ENCODE measurements around the gene SLMAP. TPM values are rescaled to one million over a fixed set of nuclear protein-coding genes. Genes with fewer than 3 reads are reported as not detected.

The SLMAP gene, protein sequence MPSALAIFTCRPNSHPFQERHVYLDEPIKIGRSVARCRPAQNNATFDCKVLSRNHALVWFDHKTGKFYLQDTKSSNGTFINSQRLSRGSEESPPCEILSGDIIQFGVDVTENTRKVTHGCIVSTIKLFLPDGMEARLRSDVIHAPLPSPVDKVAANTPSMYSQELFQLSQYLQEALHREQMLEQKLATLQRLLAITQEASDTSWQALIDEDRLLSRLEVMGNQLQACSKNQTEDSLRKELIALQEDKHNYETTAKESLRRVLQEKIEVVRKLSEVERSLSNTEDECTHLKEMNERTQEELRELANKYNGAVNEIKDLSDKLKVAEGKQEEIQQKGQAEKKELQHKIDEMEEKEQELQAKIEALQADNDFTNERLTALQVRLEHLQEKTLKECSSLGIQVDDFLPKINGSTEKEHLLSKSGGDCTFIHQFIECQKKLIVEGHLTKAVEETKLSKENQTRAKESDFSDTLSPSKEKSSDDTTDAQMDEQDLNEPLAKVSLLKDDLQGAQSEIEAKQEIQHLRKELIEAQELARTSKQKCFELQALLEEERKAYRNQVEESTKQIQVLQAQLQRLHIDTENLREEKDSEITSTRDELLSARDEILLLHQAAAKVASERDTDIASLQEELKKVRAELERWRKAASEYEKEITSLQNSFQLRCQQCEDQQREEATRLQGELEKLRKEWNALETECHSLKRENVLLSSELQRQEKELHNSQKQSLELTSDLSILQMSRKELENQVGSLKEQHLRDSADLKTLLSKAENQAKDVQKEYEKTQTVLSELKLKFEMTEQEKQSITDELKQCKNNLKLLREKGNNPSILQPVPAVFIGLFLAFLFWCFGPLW
- 24.6 TPM for polyA plus RNA-seq (2013, experiment 1 of 2)
- polyA plus RNA-seq (2013, experiment 2 of 2), result 25.1 TPM

DNA sequence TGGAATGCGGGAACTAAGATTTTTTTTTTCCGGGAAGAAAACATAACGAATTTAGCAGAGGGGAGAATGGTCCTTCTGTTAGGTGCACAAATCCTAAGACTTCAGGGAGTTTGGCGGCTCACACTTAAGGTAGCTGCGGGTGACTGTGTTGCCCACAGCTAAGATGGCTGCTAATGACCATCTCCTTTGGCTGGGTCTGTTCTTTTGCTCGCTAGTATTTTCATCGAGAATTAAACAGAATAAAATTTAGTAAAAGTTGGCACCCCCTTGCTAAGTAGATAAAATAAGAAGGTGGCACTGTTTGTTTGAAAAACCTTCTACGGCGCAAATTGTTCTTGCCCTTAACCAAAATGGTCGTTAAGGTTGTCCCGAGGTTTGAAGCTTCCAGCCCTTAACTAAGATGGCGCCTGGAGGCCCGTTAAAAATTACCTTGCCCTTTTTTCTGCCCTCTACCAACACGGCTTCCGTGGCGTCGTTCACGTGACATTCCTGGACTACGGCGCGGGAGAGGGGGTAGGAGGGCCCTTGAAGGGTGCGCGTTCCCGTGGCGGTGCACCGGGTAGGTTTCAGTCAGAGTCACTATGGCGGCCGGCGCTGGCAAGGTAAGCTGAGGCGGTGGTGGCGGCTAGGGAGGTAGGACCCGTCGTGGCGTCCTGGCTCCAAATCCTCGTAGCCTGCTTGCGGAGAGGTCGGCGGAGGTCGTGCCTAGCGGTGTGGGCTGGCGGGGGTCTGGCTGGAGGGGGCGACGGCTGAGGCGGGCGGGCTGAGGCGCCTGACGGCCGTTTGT lies at the start of gene SLMAP:
Gene SLMAP (plus strand): TSS at position 569 of the 787 bp plus-strand sequence. CDS start 1,343 bp downstream, outside the sequence.
- under 1% methylated on average over 48 of the region's 48 CpGs for WGBS
- Histone ChIP-seq H3K4me3 (ENCODE audit: low read length) (peak within 1 kb of the TSS; percentile 76), H3K36me3 (ENCODE audit: insufficient read depth, low read length) (peaks cover 17% of the 10 kb centered on the region), H3K27me3 (ENCODE audit: insufficient read depth, low read length) (no peaks in the 10 kb centered on the region), H3K27ac (ENCODE audit: low read depth, low read length) (peak within 1 kb of the TSS; percentile 78), H3K9ac (ENCODE audit: low read depth, low read length) (peak within 1 kb of the TSS; percentile 90), H3K4me1 (ENCODE audit: insufficient read depth, low read length) (peaks cover 16% of the 10 kb centered on the region), H3K9me3 (ENCODE audit: insufficient read depth, low read depth, low read length) (no peaks in the 10 kb centered on the region)

DNA sequence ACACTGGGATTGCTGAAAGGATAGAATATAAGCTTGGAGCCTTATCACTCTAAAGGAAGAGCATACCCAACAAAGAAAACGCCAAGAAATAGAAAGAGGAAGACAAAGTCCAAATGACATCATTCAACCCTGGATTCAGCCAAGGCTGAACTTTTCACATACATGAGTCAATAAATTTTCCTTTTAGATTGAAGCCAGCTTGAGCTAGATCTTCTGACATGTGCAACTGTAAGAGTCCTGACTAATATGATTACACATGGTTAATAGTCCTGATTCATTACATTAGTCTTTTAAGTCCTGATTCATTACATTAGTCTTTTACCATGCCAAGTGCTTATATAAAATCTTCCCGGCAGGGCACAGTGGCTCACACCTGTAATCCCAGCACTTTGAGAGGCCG lies 49.6 kb upstream of the SLMAP start:
- H3K9me3 ChIP-seq (ENCODE audit: insufficient read depth, low read depth, low read length), result peaks cover 6% of the 10 kb centered on the region; the same call in 1 of the 2 replicates
- H3K4me1 ChIP-seq (ENCODE audit: insufficient read depth, low read length), result no peaks in the 10 kb centered on the region
- H3K27ac ChIP-seq (ENCODE audit: low read depth, low read length), result no peak overlapping the region
- H3K36me3 ChIP-seq (ENCODE audit: insufficient read depth, low read length), result no peaks in the 10 kb centered on the region
- H3K4me3 ChIP-seq (ENCODE audit: low read length), result no peak overlapping the region
- 92% methylated on average over 3 of the region's 3 CpGs for WGBS
- no peak overlapping the region for H3K9ac ChIP-seq (ENCODE audit: low read depth, low read length)
- H3K27me3 ChIP-seq (ENCODE audit: insufficient read depth, low read length), result no peaks in the 10 kb centered on the region

DNA sequence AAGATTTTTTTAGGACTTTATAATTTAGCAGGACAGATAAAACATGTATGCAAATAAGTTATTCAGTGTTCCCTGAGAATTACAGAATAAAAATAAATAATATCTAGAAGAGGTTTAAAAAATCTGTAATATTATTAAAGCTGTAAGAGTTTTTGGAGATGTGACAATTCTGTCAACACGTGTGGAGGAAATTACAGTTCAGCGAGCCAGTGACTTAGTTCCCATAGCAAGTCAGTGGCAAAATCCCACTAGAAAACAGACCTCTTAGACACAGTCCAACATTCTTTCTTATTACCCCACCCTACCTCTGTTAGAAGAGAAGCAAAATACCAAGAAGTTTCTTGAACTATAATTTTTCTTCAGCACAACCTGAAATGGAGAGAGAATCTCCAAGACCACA lies 47.1 kb upstream of the SLMAP start:
- no peak overlapping the region for H3K27ac ChIP-seq (ENCODE audit: low read depth, low read length)
- WGBS, result 90% methylated on average over 2 of the region's 2 CpGs
- H3K4me3 ChIP-seq (ENCODE audit: low read length), result no peak overlapping the region
- H3K9me3 ChIP-seq (ENCODE audit: insufficient read depth, low read depth, low read length), result peaks cover 6% of the 10 kb centered on the region; the same call in 1 of the 2 replicates
- H3K27me3 ChIP-seq (ENCODE audit: insufficient read depth, low read length), result no peaks in the 10 kb centered on the region
- H3K9ac ChIP-seq (ENCODE audit: low read depth, low read length), result no peak overlapping the region
- no peaks in the 10 kb centered on the region for H3K36me3 ChIP-seq (ENCODE audit: insufficient read depth, low read length)
- H3K4me1 ChIP-seq (ENCODE audit: insufficient read depth, low read length), result no peaks in the 10 kb centered on the region

DNA sequence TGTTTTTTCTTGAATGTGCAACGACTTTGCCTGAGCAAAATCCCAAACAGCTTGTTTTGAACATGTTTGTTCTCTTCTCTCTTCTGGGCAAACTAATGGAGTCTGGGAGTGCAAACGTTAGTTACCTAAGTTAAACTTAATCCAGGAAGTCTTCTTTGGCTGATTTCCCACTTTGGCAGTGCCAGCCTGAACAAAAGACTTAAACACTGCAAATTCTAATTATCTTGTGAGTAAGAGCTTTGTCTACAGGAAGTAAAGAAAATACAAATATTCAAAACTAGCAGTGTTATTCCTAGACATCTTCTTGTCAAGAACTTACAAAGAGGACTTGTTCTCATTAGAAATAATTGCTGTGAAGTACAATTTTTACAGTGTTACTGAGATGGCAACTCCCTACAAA lies 46.5 kb upstream of the SLMAP start:
- H3K4me3 ChIP-seq (ENCODE audit: low read length), result no peak overlapping the region
- H3K27ac ChIP-seq (ENCODE audit: low read depth, low read length), result no peak overlapping the region
- H3K4me1 ChIP-seq (ENCODE audit: insufficient read depth, low read length), result no peaks in the 10 kb centered on the region
- no peaks in the 10 kb centered on the region for H3K27me3 ChIP-seq (ENCODE audit: insufficient read depth, low read length)
- H3K9ac ChIP-seq (ENCODE audit: low read depth, low read length), result no peak overlapping the region
- no peaks in the 10 kb centered on the region for H3K36me3 ChIP-seq (ENCODE audit: insufficient read depth, low read length)
- H3K9me3 ChIP-seq (ENCODE audit: insufficient read depth, low read depth, low read length), result peaks cover 6% of the 10 kb centered on the region; the same call in 1 of the 2 replicates
- 81% methylated on average over 2 of the region's 2 CpGs for WGBS

DNA sequence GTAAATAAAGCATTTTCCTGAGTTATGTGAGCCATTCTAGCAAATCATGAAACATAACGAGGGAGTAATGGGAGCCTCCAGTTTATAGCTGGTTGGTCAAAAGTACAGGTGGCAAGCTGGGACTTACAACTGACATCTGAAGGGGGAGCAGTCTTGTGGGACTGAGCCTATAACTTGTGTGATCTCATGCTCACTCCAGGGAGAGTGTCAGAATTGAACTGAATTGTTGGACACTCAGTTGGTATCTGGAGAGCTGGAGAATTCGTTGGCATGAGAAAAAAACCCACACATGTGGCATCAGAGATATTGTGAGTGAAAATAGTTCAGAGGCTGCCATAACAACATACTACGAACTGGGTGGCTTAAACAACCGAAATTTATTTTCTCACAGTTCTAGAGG lies 40.4 kb upstream of the SLMAP start:
- no peaks in the 10 kb centered on the region for H3K27me3 ChIP-seq (ENCODE audit: insufficient read depth, low read length)
- no peak overlapping the region for H3K27ac ChIP-seq (ENCODE audit: low read depth, low read length)
- H3K36me3 ChIP-seq (ENCODE audit: insufficient read depth, low read length), result no peaks in the 10 kb centered on the region
- no peak overlapping the region for H3K9ac ChIP-seq (ENCODE audit: low read depth, low read length)
- H3K4me1 ChIP-seq (ENCODE audit: insufficient read depth, low read length), result no peaks in the 10 kb centered on the region
- H3K4me3 ChIP-seq (ENCODE audit: low read length), result no peak overlapping the region
- no peaks in the 10 kb centered on the region for H3K9me3 ChIP-seq (ENCODE audit: insufficient read depth, low read depth, low read length)
- 94% methylated on average over 4 of the region's 4 CpGs for WGBS

DNA sequence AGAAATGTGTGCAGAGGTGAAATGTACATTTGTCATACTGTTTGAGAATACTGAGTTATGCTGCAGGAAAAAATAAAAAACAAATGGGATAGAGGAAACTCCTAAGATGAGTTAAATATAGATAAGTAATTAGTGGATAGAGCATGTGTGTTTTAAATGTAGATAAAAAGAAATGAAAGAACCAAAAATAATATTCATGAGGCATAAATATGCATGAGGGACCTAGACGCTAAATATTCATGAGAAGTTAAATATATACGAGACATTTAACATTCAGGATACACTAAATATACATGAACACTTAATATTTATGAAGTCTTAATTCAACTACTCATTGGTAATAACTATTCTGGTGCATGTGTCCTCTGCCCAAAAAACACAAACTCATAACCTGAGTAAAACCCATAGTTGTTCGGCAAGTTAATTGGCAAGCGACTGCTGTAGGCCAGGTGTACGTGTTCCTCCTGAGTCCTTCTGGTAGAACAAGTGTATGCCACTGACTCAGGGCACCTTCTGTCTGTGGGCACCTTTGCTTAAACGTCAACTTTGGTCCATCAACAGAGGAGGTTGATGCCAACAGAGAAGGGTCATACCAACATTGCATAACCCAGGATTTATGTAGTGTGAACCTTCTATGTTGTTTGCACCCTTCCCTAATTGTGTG lies 38.8 kb upstream of the SLMAP start:
- H3K27me3 ChIP-seq (ENCODE audit: insufficient read depth, low read length), result no peaks in the 10 kb centered on the region
- no peaks in the 10 kb centered on the region for H3K9me3 ChIP-seq (ENCODE audit: insufficient read depth, low read depth, low read length)
- no peak overlapping the region for H3K4me3 ChIP-seq (ENCODE audit: low read length)
- no peak overlapping the region for H3K27ac ChIP-seq (ENCODE audit: low read depth, low read length)
- H3K4me1 ChIP-seq (ENCODE audit: insufficient read depth, low read length), result no peaks in the 10 kb centered on the region
- WGBS, result 97% methylated on average over 4 of the region's 6 CpGs
- H3K36me3 ChIP-seq (ENCODE audit: insufficient read depth, low read length), result no peaks in the 10 kb centered on the region
- no peak overlapping the region for H3K9ac ChIP-seq (ENCODE audit: low read depth, low read length)

DNA sequence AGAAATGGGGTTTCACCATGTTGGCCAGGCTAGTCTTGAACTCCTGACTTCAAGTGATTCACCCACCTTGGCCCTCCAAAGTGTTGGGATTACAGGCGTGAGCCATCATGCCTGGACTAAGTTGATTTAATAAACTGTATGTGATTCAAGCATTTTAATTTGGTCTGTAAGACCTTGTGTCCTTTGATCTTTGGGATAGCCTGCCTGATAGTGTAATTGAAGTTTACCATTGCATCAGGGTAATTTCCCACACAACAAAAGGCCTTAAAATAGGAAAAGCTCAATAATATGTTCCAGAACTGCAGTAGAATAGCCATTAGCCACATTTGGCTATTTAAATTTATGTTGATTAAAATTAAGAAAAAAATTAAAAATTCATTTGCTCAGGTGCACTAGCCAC lies 38.0 kb upstream of the SLMAP start:
- 100% methylated on average over 1 of the region's 1 CpG for WGBS
- Histone ChIP-seq H3K4me3 (ENCODE audit: low read length) (no peak overlapping the region), H3K9ac (ENCODE audit: low read depth, low read length) (no peak overlapping the region), H3K27me3 (ENCODE audit: insufficient read depth, low read length) (no peaks in the 10 kb centered on the region), H3K4me1 (ENCODE audit: insufficient read depth, low read length) (no peaks in the 10 kb centered on the region), H3K27ac (ENCODE audit: low read depth, low read length) (no peak overlapping the region), H3K9me3 (ENCODE audit: insufficient read depth, low read depth, low read length) (no peaks in the 10 kb centered on the region), H3K36me3 (ENCODE audit: insufficient read depth, low read length) (no peaks in the 10 kb centered on the region)

DNA sequence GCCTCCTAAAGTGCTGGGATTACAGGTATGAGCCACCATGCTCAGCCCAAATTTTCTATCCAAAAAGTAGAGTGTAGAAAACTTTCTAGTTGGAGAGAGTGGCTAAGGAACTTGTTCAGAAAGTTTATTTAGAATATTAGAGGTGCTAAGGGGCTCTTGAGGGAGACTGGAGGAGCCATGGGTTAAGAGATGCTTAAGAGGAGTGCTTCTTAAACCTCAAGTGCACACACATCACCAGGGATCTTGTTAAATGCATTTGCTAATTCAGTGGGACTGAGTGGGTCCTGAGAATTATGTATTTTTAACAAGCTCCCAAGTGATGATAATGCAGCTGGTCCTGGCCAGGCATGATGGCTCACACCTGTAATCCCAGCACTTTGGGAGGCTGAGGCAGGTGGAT lies 29.7 kb upstream of the SLMAP start:
- H3K27ac ChIP-seq (ENCODE audit: low read depth, low read length), result no peak overlapping the region
- no peak overlapping the region for H3K4me3 ChIP-seq (ENCODE audit: low read length)
- no peaks in the 10 kb centered on the region for H3K4me1 ChIP-seq (ENCODE audit: insufficient read depth, low read length)
- no peaks in the 10 kb centered on the region for H3K9me3 ChIP-seq (ENCODE audit: insufficient read depth, low read depth, low read length)
- H3K27me3 ChIP-seq (ENCODE audit: insufficient read depth, low read length), result no peaks in the 10 kb centered on the region
- no peak overlapping the region for H3K9ac ChIP-seq (ENCODE audit: low read depth, low read length)
- H3K36me3 ChIP-seq (ENCODE audit: insufficient read depth, low read length), result no peaks in the 10 kb centered on the region

DNA sequence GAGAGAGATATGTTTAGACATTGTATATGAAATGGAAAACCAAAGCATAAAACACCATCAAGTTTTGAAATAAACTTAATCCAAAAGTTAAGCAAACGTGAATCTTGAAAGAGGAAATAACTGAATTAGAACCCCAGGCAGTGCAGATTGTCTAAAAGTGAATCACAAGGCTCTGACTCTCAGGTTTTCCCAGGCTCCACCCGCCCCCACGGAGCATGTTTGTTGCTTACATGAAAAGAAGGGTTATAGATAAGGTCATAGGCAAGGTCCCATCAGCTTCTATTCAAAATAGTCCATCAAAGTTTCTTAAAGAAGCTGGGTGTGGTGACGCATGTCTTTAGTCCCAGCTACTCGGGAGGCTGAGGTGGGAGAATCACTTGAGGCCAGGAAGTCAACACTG lies 29.0 kb upstream of the SLMAP start:
- H3K9me3 ChIP-seq (ENCODE audit: insufficient read depth, low read depth, low read length), result no peaks in the 10 kb centered on the region
- H3K4me1 ChIP-seq (ENCODE audit: insufficient read depth, low read length), result no peaks in the 10 kb centered on the region
- WGBS, result 91% methylated on average over 5 of the region's 5 CpGs

DNA sequence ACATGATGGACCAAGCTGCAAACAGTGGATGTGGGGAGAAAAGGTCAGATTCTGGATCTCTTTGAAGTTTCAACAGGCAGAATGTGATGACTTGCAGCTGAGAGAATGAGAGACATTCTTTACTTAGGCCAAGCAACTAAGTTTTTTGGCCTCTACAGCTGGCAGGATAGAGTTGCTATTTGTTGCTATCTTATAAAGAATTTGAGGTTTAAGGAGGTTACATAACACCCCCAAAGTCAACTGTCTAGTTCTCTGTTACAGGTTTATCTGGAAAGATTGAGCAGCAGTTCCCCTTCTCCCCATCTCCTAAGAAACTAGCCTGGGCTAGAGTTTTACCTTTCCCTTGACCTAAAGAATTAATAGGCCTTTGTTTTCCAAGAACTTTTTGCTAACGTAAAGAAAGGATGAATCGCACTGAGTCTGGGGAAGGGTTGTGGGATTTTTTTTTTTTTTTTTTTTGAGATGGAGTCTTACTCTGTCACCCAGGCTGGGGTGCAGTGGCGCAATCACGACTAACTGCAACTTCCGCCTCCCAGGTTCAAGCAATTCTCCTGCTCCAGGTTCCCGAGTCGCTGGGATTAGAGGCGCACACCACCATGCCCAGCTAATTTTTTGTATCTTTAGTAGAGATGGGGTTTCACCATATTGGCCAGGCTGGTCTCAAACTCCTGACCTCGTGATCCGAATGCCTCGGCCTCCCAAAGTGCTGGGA lies 26.6 kb upstream of the SLMAP start:
- WGBS, result 95% methylated on average over 11 of the region's 11 CpGs
- Histone ChIP-seq H3K36me3 (ENCODE audit: insufficient read depth, low read length) (no peaks in the 10 kb centered on the region), H3K27ac (ENCODE audit: low read depth, low read length) (no peak overlapping the region), H3K9me3 (ENCODE audit: insufficient read depth, low read depth, low read length) (no peaks in the 10 kb centered on the region), H3K4me1 (ENCODE audit: insufficient read depth, low read length) (no peaks in the 10 kb centered on the region), H3K4me3 (ENCODE audit: low read length) (no peak overlapping the region), H3K27me3 (ENCODE audit: insufficient read depth, low read length) (no peaks in the 10 kb centered on the region), H3K9ac (ENCODE audit: low read depth, low read length) (no peak overlapping the region)

More for the DNA sequence above, 29.0 kb upstream of the SLMAP start:
- no peak overlapping the region for H3K9ac ChIP-seq (ENCODE audit: low read depth, low read length)
- no peak overlapping the region for H3K4me3 ChIP-seq (ENCODE audit: low read length)
- no peaks in the 10 kb centered on the region for H3K36me3 ChIP-seq (ENCODE audit: insufficient read depth, low read length)
- H3K27ac ChIP-seq (ENCODE audit: low read depth, low read length), result no peak overlapping the region
- H3K27me3 ChIP-seq (ENCODE audit: insufficient read depth, low read length), result no peaks in the 10 kb centered on the region
